Activated CD8-positive, alpha-beta memory T cell treated with anti-CD3 and anti-CD28 coated beads for 24 hours (primary cell): Measurements from ENCODE around the gene WNK2.
A peak's percentile ranks its signal among the peaks of the same experiment; 100 is the strongest.
"Not testable (repeated sequence)": the region's sequence is repeated elsewhere in the genome, so short reads cannot be mapped to it uniquely, and the experiment has no call there.

Source experiments
- DNase-seq: peaks from one replicate; pipeline ENCODE4 v3.0.0-alpha.2; 2020

Gene WNK2

DNA sequence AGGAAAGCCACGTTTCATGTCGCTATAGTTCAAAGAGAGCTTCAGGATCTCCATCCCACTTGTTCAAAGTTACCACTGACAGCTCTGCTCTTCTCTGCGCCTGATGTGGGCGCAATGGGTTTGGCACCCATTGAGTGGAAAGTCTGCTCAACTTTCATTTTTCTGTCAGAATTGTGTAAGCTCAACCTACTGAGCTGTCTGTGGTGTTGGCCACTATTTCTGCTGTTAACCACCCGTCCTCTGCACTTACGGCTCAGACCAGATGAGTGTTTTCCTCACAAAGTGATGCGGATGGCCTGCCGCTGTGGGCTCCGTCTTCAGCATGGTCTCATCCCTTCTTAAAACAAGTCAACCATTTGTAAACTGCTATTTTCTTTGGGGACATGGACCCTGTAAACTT, 131.2 kb downstream of the WNK2 start:
- no peak for DNase-seq

DNA sequence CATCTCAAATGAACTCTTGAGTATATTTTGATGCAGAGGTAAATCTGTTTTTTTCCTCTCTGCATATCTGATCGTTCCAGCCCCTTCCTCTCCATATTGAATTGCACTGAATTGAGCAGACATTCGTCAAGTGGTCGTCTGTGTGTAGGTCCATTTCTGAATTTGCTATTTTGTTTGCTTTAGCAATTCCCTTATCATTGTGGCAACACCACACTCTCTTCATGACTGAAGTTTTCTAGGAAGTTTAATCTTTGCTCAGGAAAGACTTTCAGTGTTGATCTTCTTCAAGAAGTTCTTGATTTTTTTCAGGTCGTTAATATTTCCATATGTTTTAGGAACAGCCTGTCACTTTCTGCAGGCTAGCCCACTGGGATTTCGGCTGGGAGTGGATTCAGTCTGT, 132.0 kb downstream of the WNK2 start:
- no peak for DNase-seq

DNA sequence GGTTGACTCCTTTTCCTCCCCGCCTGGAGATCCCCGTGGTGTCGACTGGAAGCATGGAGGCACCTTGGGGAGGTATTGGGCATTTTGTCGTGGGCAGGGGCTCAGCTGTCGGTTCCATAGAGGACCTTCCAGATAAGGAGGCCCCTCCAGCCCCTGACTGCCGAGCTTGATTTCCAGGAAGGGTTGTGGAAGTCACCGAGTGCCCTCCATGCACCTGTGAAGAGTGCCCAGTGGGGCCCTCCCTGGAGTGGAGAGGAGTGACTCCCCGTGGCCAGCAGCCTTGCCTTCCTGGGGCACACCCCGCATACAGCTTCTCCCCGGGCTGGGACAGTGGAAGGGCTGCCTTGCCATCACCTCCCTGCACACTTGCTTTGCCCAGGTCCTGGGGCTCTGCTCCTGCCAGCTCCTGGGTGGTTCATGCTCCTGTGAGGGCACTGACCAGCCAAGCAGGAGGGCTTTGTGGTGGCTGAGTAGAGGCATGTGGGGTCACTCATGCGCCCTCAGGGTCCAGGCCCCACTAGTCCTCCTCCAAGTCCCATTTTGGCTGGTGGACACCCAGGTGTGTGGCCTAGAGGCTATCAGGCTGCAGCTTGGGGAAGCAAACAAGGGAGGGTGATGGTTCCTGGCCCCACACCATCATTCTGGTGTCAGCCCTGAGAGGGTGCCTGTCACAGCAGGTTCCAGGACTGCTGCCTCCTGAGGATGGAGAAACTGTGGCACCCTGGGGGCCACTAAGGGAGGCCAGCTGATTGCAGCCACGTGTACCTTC, 133.0 kb downstream of the WNK2 start:
- DNase-seq: peak; percentile 42

DNA sequence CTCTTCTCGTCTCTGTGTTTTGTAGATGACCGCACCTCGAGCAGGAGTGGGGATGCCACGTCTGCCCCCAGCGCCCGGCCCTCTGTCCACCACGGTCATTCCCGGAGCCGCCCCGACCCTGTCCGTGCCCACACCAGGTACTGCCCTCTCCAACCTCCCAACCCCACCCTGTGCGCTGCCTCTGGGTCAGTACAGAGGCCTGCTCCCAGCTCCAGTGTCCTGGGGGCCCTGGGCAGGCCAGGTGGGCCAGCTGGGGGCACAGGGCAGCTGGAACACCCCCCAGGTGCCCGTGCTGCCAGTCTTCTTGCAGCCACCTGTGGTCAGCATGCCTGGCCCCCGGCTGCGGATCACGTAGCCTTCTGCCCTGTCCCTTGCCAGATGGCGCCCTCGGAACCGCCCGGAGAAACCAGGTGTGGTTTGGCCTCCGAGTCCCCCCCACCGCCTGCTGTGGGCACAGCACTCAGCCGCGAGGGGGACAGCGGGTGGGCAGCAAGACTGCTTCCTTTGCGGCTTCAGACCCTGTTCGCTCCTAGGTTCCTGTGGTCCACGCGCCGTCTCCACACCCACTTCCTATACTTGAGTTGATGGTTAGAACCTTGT, 133.7 kb downstream of the WNK2 start:
- peak; percentile 51 for DNase-seq

DNA sequence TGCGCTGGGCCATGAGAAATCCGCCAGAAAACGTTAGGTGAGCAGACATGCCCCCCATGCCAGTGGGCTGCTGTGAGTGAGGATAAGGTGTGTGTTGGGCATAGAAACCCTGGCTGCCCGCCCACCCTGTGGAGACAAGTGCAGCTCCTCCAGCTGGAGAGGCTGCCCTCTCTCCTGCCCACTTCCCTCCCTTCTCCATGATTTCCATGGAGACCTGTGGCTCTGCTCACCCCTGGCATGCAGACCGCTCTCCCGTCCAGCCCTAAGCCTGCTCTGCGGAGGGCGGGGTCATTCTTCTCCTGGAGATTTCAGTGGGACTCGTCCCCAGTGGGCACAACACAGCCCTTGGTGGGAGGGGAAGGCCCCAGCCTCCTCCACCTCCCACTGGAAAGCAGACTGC, 134.5 kb downstream of the WNK2 start:
- DNase-seq: peak; percentile 40

DNA sequence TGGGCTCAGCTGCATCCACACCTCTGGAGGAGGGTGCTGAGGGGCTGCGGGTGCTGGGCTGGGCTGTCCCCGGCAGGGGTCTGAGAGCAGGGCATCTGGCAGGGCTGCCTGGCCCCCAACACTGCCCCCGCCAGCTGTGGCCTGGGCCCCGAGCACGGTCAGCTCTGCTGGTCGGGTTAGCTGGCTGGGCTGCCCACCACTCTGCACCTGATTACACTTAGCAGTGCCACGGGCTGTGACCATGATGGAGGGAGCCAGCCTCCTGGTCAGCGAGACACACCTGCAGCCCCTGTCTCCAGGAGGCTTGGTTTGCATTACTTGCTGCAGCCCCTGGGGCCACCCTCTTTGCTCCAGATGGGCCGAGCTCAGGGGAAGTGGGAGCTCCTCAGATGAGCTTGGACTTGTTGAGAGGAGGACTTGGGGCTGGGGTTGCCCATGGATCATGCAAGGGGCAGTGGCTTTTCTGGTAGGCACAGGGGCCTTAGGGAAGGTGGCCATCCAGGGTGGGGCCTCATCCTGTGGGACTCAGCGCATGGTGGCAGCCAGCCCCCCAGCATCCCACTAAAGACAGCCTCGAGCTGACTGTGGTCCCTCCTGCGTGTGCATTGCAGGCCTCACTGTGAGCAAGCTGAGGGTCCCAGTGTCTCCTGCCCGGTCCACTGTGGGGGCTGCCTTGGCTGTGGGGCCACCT, 135.5 kb downstream of the WNK2 start:
- peak; percentile 41 for DNase-seq

DNA sequence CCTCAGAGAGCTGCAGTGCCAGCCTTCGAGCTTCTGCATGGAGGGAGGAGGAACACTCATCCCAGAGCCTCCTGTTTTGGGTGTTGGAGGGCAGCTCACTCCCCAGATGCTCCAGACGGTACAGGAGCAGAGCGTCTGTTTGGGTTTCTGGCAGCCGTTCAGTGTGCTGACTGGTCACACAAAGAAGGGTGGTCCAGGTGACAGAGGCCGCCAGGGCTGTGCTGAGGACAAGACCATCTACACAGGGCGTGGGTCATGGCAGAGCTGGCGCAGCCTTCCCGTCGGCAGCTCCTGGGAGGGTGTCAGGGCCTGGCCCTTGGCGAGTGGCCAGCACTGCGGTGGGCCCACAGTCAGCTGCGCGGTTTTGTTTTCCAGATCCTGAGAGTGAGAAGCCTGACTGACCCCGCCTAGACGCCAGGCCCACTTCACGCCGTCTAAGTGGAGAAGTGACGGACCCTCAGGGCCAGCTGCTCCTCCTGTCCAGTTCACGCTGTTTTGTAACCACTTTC, 136.1 kb downstream of the WNK2 start:
- peak; percentile 33 for DNase-seq

DNA sequence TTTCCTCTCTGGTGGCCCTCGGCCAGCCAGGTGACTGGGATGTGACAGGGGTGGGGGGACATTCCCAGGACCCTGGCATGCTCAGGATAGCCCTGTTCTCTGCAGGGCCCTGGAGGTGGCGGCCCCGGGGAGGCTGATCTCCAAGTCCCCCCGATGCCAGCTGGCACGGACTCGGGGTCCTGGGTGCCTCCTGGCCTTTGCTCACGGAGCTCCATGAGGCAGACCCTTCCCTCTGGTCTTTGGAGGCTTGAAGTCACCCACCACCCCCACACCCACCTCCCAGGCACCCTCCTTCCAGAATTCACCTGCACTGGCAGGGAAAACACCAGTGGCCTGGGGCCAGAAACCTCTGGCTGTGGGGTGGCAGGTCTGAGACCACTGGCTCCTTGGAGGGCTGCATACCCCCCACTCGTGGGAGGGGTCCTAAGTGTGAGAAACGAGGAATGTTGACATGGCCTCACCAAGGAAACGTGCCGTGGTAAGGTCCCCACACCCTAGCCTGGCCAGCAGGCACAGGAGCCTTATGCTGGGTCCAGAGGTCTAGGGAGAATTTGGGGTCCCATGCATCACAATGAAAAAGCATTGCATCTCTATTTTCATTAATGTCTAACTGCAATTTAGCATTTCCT, 136.8 kb downstream of the WNK2 start:
- no peak for DNase-seq

DNA sequence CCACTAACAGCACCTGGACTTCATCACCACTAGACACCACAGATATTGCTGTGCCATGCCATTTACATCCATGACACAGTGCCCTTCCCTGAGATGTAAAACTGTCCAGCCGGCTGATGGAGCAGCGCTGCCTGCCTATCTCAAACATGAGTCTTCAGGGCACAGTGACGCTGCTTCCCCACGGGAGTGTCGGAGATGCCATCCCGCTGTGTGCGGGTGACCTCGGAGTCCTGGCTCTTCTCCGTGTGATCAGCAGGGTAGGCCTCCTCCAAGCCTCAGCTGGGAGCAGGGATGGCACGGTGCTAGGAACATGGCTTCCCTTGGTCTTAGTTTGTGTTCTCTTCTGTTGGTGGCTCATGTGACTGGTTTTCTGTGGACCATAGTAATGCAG, 137.3 kb downstream of the WNK2 start:
- no peak for DNase-seq

DNA sequence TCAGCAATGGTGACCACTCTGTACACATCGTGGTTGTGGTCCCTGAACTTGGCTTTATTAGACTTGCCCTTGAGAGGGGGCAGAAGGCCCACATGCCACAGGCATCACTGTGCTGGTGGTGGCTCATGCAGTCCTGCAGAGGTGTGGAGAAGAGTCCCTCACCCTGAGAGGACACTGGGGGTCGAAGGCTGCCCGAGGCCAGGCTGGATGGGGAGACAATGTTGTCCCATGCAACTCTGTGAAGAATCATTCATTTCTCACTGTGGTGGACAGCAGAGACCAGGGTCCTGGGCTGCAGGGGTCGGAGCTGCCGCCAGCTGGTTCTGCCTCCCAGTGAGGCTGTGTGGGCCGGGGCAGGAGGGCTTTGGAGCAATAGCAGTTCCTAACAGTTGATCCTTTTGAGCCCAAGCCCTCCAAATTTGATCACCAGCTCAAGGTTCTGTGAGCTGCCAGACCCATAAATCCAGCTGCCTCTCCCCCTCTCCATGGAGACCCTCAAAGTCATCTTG, 139.6 kb downstream of the WNK2 start:
- peak; percentile 30 for DNase-seq

DNA sequence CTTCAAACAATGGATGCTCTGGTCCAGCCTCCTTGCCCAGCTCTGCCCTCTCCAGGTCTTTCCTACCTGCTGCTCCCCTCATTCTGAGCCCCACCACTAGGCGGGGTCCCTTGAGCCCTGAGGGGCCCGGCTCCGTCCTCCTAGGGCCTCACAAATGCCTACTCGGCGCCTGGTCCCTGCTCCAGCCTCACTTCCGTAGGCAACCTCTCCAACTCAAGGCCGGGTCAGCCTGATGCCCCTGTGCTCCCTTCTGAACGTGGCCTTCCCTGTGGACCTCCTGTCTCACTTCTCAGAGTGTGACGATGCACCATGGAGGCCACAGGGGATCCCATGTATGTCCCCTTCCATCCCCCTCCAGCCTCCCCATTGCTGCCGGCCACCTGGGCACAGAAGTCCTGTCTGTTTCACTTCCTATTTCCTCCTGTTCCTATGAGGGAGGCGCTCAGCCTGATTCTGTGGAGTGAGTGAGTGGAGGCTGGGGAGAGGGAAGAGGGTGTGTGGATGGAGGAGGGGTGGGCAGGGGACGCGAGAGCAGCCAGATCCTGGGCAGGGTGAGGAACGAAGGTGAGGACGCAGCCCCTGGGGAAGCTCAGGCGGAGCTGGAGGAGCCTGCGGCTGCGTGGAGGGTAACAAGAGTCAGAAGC, 140.4 kb downstream of the WNK2 start:
- peak; percentile 43 for DNase-seq

DNA sequence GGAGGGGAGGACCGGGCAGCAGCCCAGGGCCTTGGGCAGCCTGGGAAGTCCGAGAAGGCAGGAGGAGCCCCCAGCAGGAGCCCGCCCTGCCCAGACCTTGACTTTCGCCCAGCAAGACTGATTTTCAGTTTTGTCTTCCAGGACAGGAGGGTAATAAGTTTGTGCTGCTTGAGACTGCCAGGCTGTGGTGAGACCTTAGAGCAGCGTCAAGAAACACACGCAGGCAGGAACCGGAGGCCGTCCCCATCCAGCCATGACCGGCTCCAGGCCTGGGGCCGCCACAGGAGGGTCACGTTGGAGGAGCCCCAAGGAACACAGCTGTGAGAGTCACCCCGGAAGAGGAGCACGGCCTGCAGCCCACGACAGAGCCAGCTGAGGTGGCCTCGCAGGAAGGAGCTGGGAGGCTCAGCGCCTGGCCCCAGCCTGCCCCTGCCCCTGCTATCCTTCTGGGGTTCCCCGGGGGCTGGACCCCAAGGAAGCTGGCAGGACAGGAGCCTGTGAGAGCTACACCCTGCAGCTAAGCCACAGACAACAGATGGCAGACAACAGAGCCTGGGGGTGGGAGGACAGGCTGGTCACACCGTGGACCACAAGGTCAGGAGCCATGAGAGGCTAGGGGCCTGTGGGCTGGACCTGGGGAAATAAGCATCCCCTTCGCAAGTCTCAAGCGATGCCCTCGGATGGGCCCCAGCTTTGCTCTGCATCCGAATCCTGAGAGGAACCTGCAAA, 141.5 kb downstream of the WNK2 start:
- peak; percentile 33 for DNase-seq

DNA sequence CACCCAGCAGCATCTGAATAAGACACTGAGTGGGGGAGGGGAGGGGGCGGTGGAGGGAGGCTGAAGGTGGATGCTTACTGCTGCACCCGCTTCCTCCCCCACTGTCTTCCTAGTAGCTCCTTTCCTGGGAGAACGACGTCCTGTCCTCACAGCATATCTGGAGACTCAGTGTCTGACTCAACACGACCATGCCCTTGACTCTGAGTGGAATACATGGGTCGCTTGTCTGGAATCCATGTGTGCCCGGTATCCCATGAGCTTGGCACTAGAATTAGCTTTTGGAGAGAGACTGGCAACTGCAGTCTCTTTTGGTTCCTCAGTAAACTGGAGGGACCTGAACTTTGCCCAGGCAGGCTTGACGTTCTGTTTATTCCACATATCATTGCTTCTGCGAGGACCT, 142.1 kb downstream of the WNK2 start:
- DNase-seq: peak; percentile 38

DNA sequence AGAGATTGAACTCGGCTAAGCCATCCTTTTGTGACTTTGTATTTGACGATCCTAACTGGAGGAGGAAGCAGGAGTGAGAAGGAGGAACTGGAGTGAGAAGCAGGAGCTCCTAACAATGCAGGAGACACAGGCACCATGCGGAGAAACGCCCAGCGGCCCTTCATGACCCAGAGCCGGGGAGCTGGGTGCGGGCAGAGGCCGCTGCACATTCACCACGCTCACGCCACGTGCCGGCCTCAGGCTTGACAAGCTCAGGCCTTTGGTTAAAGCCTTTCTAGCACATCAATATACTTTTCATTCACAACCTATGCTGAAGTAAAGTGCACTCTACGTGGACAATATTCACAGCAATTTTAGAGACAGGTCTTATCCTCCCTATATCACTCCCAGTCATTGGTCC, 142.7 kb downstream of the WNK2 start:
- DNase-seq: no peak

DNA sequence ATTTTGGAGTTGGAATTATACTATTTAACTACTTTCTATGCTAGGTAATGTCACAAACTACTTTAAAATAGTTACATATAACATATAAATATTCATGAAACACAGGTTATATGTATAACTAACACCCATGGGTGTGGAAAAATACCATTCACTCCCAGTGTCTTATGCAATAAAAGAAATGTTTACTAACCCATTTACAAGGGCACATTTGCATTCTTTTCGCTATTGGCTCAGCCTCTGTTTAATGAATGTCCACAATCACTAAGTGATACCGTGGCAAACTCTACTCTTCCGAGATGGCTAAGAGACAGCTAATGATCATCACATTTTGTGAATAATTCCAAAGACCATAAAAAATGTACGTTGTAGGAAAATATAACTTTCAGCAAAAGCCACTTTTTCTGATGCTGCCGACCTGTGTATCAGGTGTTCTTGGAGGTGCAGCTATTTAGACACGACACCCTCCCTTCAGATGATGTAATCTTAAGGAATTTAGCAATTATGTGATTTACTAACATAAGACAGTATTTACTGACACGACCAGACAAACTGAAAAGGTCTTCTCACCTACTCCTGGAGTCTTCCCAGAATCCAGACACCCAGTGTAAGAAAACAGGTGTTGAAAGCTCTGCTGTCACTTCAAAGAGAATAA, 145.8 kb downstream of the WNK2 start:
- no peak for DNase-seq

DNA sequence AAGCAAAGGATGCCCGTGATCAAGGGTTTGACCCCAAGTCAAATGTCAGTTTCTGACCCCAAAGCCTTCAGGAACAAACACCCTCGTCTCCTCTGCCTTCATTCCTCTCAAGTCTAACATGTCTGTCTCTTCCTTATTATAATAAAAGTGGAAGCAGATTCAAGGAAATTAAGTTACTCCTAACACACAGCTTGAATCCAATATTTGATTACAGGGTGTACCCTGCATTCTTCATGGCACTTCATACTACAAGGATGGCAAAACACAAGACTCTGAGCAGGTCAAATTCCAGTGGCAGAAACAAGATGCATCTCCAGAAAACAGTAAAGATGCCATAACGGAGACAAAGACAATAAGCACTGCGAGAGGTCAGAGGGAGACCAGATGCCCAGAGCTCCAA, 148.4 kb downstream of the WNK2 start:
- no peak for DNase-seq

DNA sequence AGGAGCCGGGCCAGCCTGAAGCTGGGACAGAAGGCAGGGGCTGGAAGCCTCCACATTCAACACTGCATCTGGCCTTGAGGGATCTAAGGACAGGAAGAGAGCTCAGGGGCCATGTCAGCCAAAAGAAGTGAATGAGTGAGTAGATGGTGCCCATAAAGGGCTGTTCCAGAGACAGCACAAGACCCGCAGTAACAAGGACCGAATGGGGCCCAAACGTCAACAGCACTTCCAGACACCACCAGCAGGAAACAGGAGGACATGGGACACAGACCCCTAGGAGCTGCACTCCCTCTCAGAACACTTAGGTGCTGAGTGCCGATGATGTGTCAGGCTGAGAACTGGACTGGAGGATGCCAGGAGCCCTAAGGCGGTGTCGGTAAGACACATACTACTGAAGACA, 152.8 kb downstream of the WNK2 start:
- no peak for DNase-seq

DNA sequence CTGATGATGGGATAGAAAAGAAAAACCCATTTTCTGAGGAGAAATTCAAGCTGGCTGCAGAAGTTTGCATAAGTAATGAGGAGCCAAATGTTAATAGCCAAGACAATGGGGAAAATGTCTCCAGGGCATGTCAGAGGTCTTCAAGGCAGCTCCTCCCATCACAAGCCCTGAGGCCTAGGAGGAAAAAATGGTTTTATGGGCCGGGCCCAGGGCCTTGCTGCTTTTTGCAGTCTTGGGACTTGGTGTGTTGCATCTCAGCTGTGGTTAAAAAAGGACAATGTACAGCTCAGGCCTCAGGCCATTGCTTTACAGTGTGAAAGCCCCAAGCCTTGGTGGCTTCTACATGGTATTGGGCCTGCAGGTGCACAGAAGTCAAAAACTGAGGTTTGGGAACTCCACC, 154.3 kb downstream of the WNK2 start:
- not testable (repeated sequence) for DNase-seq

DNA sequence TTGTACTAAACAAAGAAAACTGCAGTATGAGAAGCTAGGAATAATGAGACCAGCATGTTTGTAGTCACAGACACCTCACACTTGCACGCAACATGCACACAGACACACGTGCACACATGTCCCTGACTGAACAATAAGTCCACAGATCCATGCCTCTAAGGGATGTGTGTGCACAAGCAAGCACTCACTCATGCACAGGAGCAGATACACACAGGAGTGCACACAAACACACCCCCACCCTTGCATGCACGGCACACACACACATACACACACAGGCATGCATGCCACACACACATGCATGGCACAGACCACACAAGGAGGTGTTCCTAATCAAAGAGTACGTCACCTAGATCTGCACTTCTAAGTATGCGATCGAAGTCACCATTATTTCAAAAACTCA, 156.2 kb downstream of the WNK2 start:
- no peak for DNase-seq

DNA sequence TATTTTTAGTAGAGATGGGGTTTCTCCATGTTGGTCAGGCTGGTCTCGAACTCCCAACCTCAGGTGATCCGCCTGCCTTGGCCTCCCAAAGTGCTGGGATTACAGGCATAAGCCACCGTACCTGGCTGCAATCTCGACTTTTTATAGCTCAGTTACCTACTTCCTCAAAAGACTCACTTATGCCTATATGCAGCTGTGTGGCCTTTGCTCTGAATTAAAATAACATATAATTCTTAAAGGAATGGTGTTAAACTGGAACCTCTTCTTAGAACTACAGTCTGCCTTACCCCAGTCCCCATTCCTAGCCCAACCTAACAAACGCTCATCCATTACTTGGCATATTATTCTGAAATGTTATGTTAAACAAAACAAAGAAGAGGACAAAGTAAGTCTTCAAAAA, 157.9 kb downstream of the WNK2 start:
- not testable (repeated sequence) for DNase-seq

DNA sequence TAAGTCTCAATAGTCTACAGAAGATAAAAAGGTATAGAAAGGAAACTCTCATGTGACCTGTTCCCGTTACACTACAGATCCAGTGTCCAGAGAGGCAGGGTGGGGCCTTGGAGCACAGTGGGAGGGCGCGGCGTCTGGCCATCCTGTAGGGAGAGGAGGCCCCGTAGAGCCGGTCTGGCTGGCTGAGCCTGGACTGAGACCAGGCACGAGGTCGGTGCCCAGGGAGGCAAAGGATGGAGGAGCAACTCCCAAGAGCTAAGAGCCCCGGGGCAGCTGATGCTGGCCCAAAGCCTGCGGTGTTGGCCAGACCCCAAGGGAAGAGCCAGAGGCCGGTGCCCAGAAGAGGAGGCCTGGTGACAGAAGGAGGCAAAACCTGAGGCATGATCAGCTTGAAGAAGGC, 158.5 kb downstream of the WNK2 start:
- DNase-seq: not testable (repeated sequence)

DNA sequence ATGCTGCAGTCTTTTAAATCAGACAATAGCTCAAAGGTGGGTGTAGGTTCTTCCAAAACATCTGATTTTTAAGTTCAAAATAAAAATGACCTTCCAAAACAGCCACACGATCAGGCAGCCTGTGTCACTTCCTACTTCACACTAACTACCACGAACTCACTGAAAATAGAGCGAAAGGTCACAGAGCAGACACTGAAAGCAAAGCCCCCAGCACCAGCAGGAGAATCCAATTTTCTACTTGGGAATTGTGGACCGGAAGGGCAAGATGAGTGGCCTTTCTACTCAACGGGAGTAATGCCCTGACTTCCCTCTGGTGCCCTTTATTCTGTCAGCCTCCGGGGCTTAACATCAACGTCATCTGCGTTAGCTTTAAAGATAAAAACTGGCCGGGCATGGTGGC, 159.7 kb downstream of the WNK2 start:
- DNase-seq: no peak
